ENCODE measurements around the gene SBK2.

DNA sequence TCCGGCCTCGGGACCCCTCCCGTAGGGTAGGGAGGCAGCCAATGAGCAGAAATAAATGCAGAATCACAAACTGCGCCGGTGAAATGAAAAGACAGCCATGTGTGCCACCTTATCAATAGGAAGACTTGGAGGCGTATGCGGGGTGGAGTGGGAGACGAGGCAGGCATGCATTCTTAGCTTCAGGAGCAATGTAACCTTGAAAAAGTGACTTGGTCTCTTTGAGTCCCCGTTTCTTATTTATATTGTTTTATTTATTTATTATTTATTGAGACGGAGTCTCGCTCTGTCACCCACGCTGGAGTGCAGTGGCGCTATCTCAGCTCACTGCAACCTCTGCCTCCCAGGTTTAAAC, 32.7 kb downstream of the SBK2 start:
- TF ChIP-seq POLR2A (IDR thresholded peaks at IDR 0.05): no peak
- TF ChIP-seq, protein P1, sequence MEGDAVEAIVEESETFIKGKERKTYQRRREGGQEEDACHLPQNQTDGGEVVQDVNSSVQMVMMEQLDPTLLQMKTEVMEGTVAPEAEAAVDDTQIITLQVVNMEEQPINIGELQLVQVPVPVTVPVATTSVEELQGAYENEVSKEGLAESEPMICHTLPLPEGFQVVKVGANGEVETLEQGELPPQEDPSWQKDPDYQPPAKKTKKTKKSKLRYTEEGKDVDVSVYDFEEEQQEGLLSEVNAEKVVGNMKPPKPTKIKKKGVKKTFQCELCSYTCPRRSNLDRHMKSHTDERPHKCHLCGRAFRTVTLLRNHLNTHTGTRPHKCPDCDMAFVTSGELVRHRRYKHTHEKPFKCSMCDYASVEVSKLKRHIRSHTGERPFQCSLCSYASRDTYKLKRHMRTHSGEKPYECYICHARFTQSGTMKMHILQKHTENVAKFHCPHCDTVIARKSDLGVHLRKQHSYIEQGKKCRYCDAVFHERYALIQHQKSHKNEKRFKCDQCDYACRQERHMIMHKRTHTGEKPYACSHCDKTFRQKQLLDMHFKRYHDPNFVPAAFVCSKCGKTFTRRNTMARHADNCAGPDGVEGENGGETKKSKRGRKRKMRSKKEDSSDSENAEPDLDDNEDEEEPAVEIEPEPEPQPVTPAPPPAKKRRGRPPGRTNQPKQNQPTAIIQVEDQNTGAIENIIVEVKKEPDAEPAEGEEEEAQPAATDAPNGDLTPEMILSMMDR (IDR thresholded peaks at IDR 0.05): no peak

Measured in uterus (tissue), 2 donors.